Measurements from ENCODE around the gene FAT3.

DNA sequence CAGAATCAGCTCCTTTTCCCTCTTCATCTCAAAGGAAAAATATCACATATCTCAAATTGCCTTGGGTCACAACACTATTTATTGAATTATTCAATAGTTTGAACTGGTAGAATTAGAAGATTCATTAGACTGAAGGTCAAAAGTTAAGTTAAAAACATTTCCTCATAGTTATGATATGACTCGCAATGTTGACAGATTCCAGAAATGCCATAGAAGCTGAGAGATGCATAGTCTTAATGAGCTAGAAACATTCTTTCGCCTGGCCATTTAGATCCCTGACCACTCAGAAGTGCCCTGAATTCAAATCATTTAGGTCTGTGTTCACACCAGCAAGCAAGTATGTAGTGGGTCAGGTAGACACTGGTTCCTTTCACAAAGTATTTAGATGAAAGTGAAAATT, 44.4 kb downstream of the FAT3 start:
- TF ChIP-seq POLR2AphosphoS5 (IDR thresholded peaks at IDR 0.05; ENCODE audit: low read depth, low read length) (no peak), TAF1 (IDR thresholded peaks at IDR 0.05; ENCODE audit: borderline replicate concordance, insufficient read depth, low read length) (no peak), SIN3A (IDR thresholded peaks at IDR 0.05; ENCODE audit: borderline replicate concordance, insufficient read depth, low read length) (no peak)
- TF ChIP-seq, protein P1, sequence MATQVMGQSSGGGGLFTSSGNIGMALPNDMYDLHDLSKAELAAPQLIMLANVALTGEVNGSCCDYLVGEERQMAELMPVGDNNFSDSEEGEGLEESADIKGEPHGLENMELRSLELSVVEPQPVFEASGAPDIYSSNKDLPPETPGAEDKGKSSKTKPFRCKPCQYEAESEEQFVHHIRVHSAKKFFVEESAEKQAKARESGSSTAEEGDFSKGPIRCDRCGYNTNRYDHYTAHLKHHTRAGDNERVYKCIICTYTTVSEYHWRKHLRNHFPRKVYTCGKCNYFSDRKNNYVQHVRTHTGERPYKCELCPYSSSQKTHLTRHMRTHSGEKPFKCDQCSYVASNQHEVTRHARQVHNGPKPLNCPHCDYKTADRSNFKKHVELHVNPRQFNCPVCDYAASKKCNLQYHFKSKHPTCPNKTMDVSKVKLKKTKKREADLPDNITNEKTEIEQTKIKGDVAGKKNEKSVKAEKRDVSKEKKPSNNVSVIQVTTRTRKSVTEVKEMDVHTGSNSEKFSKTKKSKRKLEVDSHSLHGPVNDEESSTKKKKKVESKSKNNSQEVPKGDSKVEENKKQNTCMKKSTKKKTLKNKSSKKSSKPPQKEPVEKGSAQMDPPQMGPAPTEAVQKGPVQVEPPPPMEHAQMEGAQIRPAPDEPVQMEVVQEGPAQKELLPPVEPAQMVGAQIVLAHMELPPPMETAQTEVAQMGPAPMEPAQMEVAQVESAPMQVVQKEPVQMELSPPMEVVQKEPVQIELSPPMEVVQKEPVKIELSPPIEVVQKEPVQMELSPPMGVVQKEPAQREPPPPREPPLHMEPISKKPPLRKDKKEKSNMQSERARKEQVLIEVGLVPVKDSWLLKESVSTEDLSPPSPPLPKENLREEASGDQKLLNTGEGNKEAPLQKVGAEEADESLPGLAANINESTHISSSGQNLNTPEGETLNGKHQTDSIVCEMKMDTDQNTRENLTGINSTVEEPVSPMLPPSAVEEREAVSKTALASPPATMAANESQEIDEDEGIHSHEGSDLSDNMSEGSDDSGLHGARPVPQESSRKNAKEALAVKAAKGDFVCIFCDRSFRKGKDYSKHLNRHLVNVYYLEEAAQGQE (IDR thresholded peaks at IDR 0.05; ENCODE audit: insufficient read depth in 1 of 2, low read depth in 2 of 2, low read length in 2 of 2) = no peak

Data from PFSK-1 (cell line).